HG03175 (cell line): ENCODE data around the gene KRTAP10-1.
"Not testable (repeated sequence)": the region's sequence is repeated elsewhere in the genome, so short reads cannot be mapped to it uniquely, and the experiment has no call there.

ENCODE experiments used
- ATAC-seq: cut with Tn5 transposase; IDR thresholded peaks from one replicate; pipeline ENCODE4 v1.9.1; 2021; ENCODE audit warnings: mild to moderate bottlenecking, moderate library complexity; ENCODE audit not compliant: unreplicated experiment

KRTAP10-1 gene

GRCh38 chr21:44550285-44550684 is 10.3 kb upstream of the KRTAP10-1 start:
- ATAC-seq: not testable (repeated sequence)

GRCh38 chr21:44549525-44550211 is 9.7 kb upstream of the KRTAP10-1 start:
- no peak for ATAC-seq

GRCh38 chr21:44548922-44549321 is 8.9 kb upstream of the KRTAP10-1 start:
- ATAC-seq: no peak

DNA sequence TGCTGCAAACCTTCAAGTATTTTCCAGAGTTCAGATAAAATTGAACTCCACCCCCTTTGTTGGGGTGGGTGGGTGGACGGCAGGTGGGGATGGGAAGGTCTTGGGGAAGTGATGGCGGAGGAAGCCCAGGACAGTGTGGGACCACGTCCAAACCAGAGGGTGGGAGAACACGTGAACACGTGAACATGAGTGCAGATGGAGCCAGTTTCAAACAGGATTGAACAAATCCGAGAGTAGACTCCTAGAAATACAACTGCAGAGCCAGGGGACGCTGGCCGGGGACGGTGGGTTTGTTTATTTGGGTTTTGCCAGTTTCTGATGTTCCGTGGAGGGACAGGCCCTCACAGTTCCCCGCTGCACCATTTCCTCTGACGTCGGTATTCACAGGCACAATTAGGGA is 8.4 kb upstream of the KRTAP10-1 start:
- ATAC-seq: no peak

DNA sequence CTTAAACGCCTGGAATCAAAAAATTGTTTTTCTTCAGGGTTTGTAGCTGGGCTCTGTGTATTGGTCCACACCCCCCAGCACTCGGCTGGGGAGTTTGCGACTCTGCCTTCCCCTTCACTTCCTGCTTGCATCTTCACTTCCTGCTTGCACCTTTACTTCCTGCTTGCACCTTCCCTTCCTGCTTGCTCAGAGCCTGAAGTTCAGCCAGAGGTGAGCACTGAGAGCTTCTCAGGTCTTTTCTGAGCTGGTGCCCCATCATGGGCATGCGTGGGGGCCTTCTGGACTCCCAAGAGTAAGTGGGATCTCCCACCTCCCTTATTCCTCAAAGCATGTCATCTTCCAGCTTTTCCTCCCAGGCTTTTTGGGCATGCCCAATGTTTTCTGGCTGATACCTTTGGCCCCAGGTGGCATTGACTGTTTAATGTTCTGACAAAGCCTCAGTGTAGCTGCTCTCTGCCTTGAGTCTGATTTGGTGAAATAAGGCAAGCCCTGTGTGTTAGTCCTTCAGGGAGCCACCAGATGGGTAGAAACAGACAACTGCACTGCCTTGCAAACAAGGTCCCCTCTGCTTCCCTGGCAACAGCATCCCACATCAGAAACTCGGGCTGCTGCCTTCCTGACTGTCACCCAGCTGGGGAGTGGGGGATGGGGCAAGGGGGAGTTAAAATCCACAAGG is 7.8 kb upstream of the KRTAP10-1 start:
- ATAC-seq: no peak

GRCh38 chr21:44544566-44544965 is 4.6 kb upstream of the KRTAP10-1 start:
- no peak for ATAC-seq

DNA sequence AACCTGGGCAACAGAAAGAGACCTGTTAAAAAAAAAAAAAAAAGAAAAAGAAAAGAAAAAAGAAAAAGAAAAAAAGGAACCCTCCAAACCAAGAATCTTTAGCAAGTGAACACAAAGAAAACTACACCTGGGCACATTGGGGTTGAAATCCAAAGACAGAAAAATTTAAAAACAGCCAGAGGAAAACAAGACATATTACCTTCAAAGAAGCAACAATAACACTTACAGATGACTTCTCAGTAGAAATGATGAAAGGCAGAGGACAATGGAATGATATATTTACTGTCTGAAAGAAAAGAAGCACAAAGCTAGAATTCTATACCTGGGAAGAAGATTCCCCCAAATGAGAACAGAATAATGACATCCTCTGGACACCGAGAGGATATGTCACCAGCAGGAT is 2.7 kb upstream of the KRTAP10-1 start:
- no peak for ATAC-seq

DNA sequence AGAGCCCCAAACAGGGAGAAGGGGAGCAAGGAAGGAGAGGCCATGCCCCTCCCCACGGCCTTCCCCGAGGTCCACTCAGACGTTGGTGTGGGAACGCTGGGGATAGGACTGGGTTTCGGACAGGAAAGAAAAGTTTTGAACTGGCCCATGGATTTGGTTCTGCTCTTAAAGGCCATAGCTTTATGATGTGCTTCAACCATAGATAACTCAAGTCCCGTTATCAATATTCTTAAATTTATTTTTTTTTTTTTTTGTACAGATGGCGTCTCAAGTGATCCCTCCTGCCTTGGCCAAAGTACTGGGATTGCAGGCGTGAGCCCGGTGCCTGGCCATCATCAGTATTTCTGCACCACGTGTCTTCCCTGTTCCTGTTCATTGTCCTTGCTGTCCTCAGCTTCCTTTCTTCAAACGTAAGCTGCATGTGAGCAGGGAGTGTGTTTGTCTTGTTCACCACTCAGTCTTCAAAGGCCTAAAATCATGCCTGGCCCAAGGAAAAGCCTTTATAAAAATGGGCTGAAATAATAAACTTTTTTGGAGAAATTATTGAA is 820 bp upstream of the KRTAP10-1 start:
- ATAC-seq: no peak

DNA sequence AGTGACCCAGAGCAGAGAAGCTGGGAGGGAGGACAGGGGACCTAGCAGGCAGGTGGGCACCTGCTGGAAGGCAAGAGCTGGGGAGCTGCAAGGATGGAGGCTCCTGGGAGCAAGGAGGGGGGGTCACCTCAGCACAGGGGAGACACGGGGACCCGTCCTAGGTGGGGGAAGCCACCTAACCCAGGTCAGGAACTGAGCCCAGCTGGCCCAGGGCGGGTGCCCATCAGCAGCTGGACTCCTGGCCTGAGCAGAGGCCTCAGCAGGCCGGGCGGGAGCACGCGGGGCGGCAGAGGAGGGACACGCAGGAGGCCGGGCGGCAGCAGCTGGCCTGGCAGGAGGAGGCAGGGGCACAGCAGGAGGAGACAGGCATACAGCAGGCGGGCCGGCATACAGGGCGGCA is 949 bp downstream of the KRTAP10-1 start:
- no peak for ATAC-seq

- ATAC-seq: no peak
Observed at GRCh38 chr21:44537930-44538911, 1.8 kb downstream of the KRTAP10-1 start.

DNA sequence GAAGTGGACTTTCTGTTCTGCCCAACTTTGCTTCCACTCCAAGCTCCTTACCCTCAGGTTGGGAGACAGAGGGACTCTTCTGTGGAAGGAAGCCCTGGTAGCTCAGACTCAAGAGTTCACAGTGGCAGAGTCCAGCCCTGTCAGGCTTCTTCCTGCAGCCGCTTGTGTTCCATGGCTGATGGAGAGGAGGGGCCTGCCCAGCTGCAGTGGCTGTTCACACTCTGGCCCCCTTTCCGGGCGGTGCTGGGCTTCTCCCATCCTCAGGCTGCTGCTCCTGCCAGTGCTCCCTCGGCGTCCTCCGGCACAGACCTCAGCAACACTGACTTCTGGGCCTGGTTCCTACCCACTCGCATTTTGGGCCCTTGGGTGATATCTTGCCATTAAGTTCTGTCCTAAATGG is 4.0 kb downstream of the KRTAP10-1 start:
- ATAC-seq: no peak

DNA sequence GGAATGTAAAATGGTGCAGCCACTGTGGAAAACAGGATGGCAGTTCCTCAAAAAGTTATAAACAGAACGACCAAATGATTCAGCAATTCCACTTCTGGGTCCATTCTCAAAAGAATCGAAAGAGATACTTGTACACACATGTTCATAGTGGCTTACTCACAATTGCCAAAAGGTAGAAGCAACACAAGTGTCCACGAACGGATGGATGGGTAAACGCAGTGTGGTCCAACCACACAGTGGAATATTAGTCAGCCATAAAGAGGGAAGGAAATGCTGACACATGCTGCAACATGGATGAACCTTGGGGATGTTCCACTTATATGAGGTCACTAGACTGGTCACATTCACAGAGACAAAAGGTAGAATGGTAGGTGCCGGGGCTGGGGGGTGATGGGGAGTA is 5.3 kb downstream of the KRTAP10-1 start:
- no peak for ATAC-seq

DNA sequence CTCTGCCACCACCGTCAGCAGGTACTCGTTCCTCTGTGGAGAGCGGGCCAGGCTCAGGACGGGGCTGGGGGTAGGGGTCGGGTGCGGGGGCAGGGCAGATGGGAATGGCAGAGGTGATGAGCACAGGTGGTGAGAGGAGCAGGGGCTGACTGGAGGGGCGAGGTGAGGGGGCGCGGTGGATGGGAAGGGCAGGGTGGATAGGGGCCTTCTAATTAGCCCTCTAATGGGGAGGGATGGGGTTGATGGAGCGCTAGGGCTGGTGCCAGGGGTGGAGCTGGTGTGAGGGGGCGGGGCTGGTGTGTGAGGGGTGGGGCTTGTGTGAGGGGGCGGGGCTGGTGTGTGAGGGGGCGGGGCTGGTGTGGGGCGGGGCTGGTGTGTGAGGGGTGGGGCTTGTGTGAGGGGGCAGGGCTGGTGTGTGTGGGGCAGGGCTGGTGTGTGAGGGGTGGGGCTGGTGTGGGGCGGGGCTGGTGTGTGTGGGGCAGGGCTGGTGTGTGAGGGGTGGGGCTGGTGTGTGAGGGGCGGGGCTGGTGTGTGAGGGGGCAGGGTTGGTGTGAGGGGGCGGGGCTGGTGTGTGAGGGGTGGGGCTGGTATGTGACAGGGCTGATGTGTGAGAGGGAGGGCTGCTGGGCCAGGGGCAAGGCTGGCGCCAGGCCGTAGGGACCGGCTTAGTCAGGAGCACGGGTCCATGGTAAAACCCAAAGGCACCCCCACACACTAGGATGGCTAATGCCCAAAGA is 5.9 kb downstream of the KRTAP10-1 start:
- no peak for ATAC-seq

DNA sequence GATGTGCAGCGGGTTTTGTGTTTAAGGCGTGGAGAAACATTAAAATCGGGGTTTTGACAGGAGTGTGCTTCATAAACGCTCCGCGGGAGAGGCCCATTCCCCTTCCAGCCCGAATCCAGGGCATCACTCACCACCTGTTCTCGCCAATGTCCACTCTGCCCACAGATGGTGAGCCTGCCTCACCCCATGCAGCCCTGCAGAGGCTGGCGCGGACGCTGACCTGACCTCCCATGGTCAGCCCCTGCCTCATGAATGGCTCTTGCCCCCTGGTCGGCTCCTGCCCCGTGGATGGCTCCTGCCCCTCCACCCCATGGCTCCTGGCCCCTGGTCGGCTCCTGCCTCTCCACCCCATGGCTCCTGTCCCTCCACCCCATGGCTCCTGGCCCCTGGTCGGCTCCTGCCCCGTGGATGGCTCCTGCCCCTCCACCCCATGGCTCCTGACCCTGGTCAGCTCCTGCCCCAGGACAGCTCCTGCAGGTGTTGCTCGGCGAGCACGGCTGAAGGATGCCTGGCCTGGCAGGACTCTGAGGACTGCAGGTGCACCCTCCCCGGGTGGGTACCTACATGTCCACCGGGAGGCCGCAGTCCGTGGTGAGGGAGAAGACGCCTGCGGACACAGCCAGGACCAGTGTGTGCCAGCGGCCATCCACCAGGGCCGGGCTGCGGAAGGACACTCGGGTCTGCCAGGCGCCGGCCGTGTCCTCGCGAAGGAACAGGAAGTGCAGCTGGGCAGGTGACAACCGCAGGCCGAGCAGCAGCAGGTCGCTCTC is 6.7 kb downstream of the KRTAP10-1 start:
- no peak for ATAC-seq

DNA sequence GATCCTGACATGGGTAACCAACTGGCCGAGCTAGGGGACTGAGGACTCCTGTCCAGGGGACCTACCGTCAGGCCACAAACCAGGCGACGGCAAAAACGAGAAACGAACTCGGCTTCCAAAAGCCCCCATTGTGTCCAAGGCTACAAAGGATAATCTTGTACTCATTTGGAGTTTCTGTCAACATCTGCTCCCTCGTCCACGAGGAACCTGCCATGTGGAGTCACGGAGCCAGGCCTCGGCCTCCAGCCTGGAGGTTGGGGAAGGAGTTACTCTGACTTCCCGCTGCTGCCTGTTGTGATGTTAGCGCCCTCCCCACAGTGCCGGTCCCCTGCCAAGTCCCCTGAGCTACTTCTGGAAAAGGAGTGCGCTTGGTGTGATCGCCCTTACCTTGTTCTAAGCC is 7.3 kb downstream of the KRTAP10-1 start:
- ATAC-seq: no peak

DNA sequence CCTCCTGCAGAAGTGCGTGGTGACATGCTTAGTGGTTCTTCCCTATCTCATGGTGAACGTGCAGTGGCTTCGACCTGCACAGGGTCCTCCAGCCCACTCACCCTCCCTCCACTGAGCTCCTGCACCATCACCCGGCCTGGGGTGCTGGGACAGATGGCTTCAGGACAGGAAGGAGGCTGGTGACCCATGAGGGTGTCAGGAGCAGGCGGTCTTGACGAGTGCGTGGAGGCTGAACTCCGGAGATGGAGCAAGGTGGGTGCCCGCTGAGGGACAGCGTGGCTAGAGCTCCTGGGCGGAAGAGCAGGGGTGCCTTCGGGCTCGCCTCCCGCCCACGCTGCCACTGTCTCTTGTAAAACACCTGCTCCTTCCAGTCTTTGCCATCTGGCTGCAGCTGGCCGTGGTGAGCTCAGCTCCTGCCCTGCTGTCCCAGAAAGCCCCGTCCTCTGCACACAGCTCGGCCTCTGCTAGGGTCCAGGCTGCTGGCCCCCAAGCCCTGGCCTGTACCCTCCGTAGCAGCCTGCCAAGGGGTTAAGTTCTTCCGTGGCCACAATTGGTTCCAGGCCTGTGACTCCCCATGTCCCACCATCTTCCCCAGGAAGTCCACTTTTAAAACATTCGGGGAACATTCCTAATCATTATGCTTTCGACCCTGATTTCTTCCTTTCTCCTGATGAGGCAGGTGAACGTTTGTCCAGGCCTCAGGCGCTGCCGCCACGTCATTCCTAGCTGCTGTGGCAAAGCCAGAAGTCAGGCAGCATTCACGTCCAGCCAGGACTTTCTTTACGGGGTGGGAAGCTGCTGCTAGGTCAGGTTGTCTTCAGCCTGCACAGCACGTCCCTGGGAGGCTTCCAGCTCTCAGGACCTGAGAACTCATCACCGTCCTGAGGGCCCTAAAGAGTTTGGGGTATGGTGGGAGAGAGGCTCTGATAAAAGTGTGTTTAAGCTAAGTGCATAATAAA is 8.1 kb downstream of the KRTAP10-1 start:
- ATAC-seq: no peak

GRCh38 chr21:44530903-44531605 is 8.9 kb downstream of the KRTAP10-1 start:
- no peak for ATAC-seq
